H1 (cell line): ENCODE data around the gene TAF4.

ENCODE experiments used
- BACH1 ChIP-seq: IDR thresholded peaks from 2 replicates; pipeline ENCODE4 v1.6.1; 2012; ENCODE audit warnings: low read length, improper control_type of control experiment
- BRCA1 ChIP-seq: IDR thresholded peaks from 2 replicates; pipeline ENCODE4 v1.6.1; 2012; ENCODE audit warnings: low read depth, low read length, improper control_type of control experiment
- CEBPB ChIP-seq: IDR thresholded peaks from 2 replicates; pipeline ENCODE4 v1.6.1; 2012; ENCODE audit warnings: low read depth, low read length
- CHD2 ChIP-seq: IDR thresholded peaks from 2 replicates; pipeline ENCODE4 v1.6.1; 2012; ENCODE audit warnings: low read length, improper control_type of control experiment
- GABPA ChIP-seq: IDR thresholded peaks from 2 replicates; pipeline ENCODE4 v1.6.1; 2011; ENCODE audit warnings: mild to moderate bottlenecking, low read length, moderate library complexity, borderline replicate concordance; ENCODE audit not compliant: insufficient read depth
- RXRA ChIP-seq: IDR thresholded peaks from 2 replicates; pipeline ENCODE4 v1.6.1; 2011; ENCODE audit warnings: low read depth, mild to moderate bottlenecking, low read length, moderate library complexity; ENCODE audit not compliant: insufficient read depth
- SIN3A ChIP-seq, 2 experiments: IDR thresholded peaks in 1 of 2; conservative IDR thresholded peaks in 1 of 2; 2 replicates each; pipeline ENCODE4 v1.6.1; 2011 to 2012; ENCODE audit warnings: low read length in 2 of 2, improper control_type of control experiment in 1 of 2, low read depth in 1 of 2, mild to moderate bottlenecking in 1 of 2
- SIRT6 ChIP-seq: IDR thresholded peaks from one replicate; pipeline ENCODE4 v1.7.1; 2012; ENCODE audit warnings: low read length, inconsistent platforms
- TF ChIP-seq, protein P1 (sequence below), 3 experiments: IDR thresholded peaks; 1 replicate in 2 of 3; 2 replicates in 1 of 3; pipeline versions ENCODE4 v1.5.1 to v1.6.1; 2011; ENCODE audit warnings: low read length in 3 of 3, mild to moderate bottlenecking in 3 of 3, inconsistent platforms in 2 of 3, low read depth in 1 of 3, moderate library complexity in 1 of 3; ENCODE audit not compliant: insufficient read depth in 1 of 3; ENCODE audit errors: control extremely low read depth in 1 of 3

GRCh38 chr20:61965606-61966491 lies 99.8 kb downstream of the TAF4 start:
- TF ChIP-seq SIRT6 (no peak), CHD2 (no peak), BRCA1 (no peak), GABPA (no peak), BACH1 (no peak), CEBPB (no peak), SIN3A (conservative IDR thresholded peaks at IDR 0.05 in 1 of 2, IDR thresholded peaks at IDR 0.05 in 1 of 2; ENCODE audit: low read depth in 1 of 2, low read length in 2 of 2) (no peak), RXRA (no peak)
- TF ChIP-seq, protein P1, sequence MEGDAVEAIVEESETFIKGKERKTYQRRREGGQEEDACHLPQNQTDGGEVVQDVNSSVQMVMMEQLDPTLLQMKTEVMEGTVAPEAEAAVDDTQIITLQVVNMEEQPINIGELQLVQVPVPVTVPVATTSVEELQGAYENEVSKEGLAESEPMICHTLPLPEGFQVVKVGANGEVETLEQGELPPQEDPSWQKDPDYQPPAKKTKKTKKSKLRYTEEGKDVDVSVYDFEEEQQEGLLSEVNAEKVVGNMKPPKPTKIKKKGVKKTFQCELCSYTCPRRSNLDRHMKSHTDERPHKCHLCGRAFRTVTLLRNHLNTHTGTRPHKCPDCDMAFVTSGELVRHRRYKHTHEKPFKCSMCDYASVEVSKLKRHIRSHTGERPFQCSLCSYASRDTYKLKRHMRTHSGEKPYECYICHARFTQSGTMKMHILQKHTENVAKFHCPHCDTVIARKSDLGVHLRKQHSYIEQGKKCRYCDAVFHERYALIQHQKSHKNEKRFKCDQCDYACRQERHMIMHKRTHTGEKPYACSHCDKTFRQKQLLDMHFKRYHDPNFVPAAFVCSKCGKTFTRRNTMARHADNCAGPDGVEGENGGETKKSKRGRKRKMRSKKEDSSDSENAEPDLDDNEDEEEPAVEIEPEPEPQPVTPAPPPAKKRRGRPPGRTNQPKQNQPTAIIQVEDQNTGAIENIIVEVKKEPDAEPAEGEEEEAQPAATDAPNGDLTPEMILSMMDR (IDR thresholded peaks at IDR 0.05; ENCODE audit: control extremely low read depth in 1 of 3, insufficient read depth in 1 of 3, low read depth in 1 of 3, low read length in 3 of 3): peak; percentile 7 to 25 (median 14); a peak in 2 of 4 replicates
